K562 (cell line): ENCODE results near the gene LEPROT. TPM values are rescaled to one million over a fixed set of nuclear protein-coding genes. Genes with fewer than 3 reads are reported as not detected.

Experiments
- CHD7 ChIP-seq: fragments of 200-600 bp; sonication (generic); IDR thresholded peaks from one replicate; pipeline ENCODE4 v1.6.1; 2012; ENCODE audit warnings: mild to moderate bottlenecking, low read depth, low read length, inconsistent platforms
- CREM ChIP-seq: IDR thresholded peaks from 2 replicates; pipeline ENCODE4 v1.6.1; 2014; ENCODE audit warnings: antibody characterized with exemption, low read depth
- ELF1 ChIP-seq: fragments of 200-800 bp; sonication (Bioruptor generic); IDR thresholded peaks from 2 replicates; pipeline ENCODE4 v1.6.1; 2016; ENCODE audit warnings: missing genetic modification characterization, missing compliant biosample characterization
- PURB ChIP-seq: sonication (generic); formaldehyde crosslinking; IDR thresholded peaks from 2 replicates; pipeline ENCODE4 v1.9.0; 2021; ENCODE audit warnings: low read depth, mild to moderate bottlenecking, missing genetic modification reagents
- RBM15 ChIP-seq: fragments of 200-400 bp; formaldehyde crosslinking; IDR thresholded peaks from 2 replicates; pipeline ENCODE4 v1.6.1; 2018; ENCODE audit warnings: mild to moderate bottlenecking, low read length, moderate library complexity; ENCODE audit not compliant: insufficient read depth
- RBM22 ChIP-seq: fragments of 200-400 bp; formaldehyde crosslinking; IDR thresholded peaks from 2 replicates; pipeline ENCODE4 v1.6.1; 2018; ENCODE audit warnings: low read length, low read depth; ENCODE audit not compliant: poor library complexity, severe bottlenecking
- RBM25 ChIP-seq: fragments of 200-400 bp; formaldehyde crosslinking; IDR thresholded peaks from 2 replicates; pipeline ENCODE4 v1.6.1; 2018; ENCODE audit warnings: low read length, low read depth, moderate library complexity; ENCODE audit not compliant: severe bottlenecking
- ZNF134 ChIP-seq: fragments of 250-450 bp; sonication (Bioruptor Pico); conservative IDR thresholded peaks from 2 replicates; pipeline ENCODE4 v1.4.0; 2020
- ZNF277 ChIP-seq: fragments of 250-450 bp; sonication (Bioruptor Pico); IDR thresholded peaks from 2 replicates; pipeline ENCODE4 v1.8.0; 2022; ENCODE audit warnings: inconsistent platforms, mild to moderate bottlenecking, moderate library complexity, borderline replicate concordance
- ZNF592 ChIP-seq: fragments of 450-650 bp; IDR thresholded peaks from 2 replicates; pipeline ENCODE4 v1.6.1; 2017; ENCODE audit warnings: antibody characterized with exemption, mild to moderate bottlenecking
- polyA plus RNA-seq, 8 experiments: library from polyadenylated mRNA; depleted of rRNA in 4 of 8; stranded (reverse) in 5 of 8; unstranded in 3 of 8; fragments of >200 nt; fragmentation: Nextera tagmentation in 2 of 8; fragmentation: Illumina TruSeq in 1 of 8; extraction: Ambion mirVana in 2 of 8; extraction: Trizol in 1 of 8; gene quantifications; 2 replicates each; pipeline versions ENCODE4 v1.2.1 to v1.2.3, GENCODE V29; 2011 to 2014; ENCODE audit warnings: inconsistent platforms in 1 of 8, missing spikeins in 1 of 8
- total RNA-seq, 7 experiments: library from RNA; depleted of rRNA in 6 of 7; stranded (reverse); fragments of >200 nt in 6 of 7; fragmentation: Illumina TruSeq in 2 of 7; extraction: Trizol in 2 of 7; gene quantifications; 2 replicates each; pipeline versions ENCODE4 v1.2.1 to v1.2.3, GENCODE V29; 2011 to 2021; ENCODE audit warnings: low replicate concordance in 1 of 7

The LEPROT gene
- total and polyA plus RNA-seq, 9 of the 15 experiments (the other 6 are each of a cell fraction or from before 2014, with no cell fraction given), result 28.1 to 97.5 (median 45.8) TPM

- TF ChIP-seq RBM15 (no peak), PURB (no peak), RBM22 (no peak), ZNF277 (CRISPR knock-in tag) (no peak), RBM25 (no peak), ZNF134 (CRISPR knock-in tag) (no peak), CREM (no peak), CHD7 (no peak), ZNF592 (peak; percentile 92), ELF1 (tag) (no peak)
Measured at GRCh38 chr1:65480684-65481405, 60.4 kb downstream of the LEPROT start (continued).
